HL-60/S4 (cell line): Measurements from ENCODE around the gene PARP14.
"Not testable (repeated sequence)": the region's sequence is repeated elsewhere in the genome, so short reads cannot be mapped to it uniquely, and the experiment has no call there.

Source experiments
- in situ Hi-C: fragments of 300-500 bp; cut with MboI; formaldehyde crosslinking; loops from 2 replicates; pipeline ENCODE4 v1.14.3; 2022; ENCODE audit warnings: low sequenced_read_pairs

The PARP14 gene

GRCh38 chr3:122714273-122714672 lies 33.6 kb downstream of the PARP14 start:
- in situ Hi-C loops = no loop called here

GRCh38 chr3:122716667-122717066 lies 36.0 kb downstream of the PARP14 start:
- in situ Hi-C loops = no loop called here

DNA sequence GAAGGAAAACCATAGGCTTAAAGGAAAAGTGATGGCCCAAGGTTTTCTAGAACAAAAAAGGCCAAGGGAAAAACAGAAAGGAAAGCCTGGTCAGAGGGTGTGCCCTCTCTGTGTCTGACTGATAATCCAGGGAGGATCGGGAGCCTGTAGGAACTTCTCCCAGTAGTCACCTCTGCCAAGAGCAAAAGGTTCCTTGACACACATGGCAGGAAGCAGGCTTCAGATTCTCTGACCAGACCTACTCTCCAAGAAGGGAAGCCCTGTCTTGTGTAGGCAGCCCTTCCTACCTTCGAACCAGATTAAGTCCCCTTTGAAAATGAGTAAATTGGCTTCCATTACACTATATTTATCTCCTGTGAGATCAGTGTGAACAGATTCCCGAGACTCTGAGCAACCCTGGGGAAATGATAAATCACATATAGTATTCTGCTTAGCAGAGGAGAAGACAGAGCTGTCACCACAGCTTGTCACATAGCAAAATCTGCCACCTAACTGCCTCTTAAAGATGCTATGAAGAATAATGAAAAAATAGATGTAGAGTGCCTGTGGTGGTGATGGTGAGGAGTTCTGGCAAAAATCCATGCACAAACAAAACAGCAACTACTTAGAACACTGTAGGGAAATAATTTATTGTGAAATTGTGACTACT lies 38.8 kb downstream of the PARP14 start:
- in situ Hi-C loops = no loop called here

- in situ Hi-C loops = no loop called here
Observed at GRCh38 chr3:122725106-122725505, 44.5 kb downstream of the PARP14 start.

DNA sequence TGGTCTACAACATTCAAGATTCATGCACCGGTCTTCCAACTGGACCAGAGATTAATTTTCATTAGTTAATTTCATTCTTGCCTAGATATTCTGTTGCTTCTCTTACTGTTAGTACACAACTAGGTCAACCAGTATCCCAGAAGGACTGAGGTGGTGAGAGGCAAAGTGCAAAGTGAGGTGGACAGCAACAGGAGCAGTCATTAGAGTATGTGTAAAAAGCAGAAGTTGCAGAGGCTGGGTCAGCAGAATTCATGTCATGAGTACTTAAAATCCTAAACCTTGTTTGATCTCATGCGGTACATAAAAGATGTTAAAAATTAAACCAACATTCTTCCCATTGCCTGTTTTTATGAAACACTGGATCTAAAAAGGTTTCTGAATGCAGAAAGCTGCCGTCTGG lies 46.7 kb downstream of the PARP14 start:
- in situ Hi-C loops = no loop called here

GRCh38 chr3:122727766-122728165 lies 47.1 kb downstream of the PARP14 start:
- in situ Hi-C loops = no loop called here

GRCh38 chr3:122728186-122728585 lies 47.5 kb downstream of the PARP14 start:
- in situ Hi-C loops = no loop called here

- in situ Hi-C loops = no loop called here
Observed at GRCh38 chr3:122728756-122729514, 48.3 kb downstream of the PARP14 start.

DNA sequence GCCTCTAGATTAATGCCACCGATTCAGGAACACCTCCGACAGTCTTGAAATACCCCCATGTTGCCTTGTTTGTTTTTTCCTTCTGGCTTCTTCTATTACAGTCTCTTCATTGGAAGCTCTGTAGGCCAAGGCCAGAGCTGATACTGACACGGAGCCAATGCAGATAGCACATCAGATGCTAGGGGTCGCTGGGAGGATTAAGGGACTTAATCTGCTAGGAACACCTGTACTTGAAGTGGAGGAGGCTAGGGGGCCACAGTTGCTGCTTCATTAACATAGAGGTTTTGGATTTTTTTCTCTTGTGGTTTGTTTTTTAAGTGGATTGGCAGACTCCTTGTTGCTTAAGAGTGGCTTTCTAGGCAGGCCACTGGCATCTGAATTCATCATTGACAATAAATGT lies 49.6 kb downstream of the PARP14 start:
- in situ Hi-C loops = no loop called here

DNA sequence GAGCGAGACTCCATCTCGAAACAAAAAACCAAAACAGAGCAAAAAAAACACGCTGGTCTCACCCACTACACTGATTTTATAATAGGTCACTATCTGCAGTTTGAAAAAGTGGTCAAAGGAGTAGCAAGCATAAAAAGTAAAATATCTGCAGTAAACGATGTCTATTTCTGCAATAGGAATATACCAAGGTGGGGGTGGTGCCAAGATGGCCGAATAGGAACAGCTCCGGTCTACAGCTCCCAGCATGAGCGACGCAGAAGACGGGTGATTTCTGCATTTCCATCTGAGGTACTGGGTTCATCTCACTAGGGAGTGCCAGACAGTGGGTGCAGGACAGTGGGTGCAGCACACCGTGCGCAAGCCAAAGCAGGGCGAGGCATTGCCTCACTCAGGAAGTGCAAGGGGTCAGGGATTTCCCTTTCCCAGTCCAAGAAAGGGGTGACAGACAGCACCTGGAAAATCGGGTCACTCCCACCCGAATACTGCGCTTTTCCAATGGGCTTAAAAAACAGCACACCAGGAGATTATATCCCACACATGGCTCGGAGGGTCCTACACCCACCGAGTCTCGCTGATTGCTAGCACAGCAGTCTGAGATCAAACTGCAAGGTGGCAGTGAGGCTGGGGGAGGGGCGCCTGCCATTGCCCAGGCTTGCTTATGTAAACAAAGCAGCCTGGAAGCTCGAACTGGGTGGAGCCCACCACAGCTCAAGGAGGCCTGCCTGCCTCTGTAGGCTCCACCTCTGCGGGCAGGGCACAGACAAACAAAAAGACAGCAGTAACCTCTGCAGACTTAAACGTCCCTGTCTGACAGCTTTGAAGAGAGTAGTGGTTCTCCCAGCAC lies 52.3 kb downstream of the PARP14 start:
- in situ Hi-C loops = not testable (repeated sequence)

- in situ Hi-C loops = no loop called here
Observed at GRCh38 chr3:122739172-122739571, 58.5 kb downstream of the PARP14 start.

DNA sequence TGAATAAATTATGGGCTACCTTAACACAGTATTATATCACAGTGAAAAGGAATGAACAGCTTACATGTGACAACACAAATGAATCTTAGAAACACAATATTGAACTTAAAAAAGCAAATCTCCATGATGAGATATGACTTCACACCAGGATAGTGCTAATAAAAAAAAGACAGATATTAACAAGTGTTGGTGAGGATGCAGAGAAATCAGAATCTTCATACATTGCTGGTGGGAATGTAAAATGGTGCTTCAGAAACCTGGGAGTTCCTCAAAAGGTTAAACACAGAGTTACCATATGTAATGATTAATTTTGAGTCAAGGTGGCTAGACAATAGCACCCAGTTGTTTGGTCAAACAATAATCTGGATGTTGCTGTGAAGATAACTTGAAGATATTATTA lies 61.6 kb downstream of the PARP14 start:
- in situ Hi-C loops = no loop called here

DNA sequence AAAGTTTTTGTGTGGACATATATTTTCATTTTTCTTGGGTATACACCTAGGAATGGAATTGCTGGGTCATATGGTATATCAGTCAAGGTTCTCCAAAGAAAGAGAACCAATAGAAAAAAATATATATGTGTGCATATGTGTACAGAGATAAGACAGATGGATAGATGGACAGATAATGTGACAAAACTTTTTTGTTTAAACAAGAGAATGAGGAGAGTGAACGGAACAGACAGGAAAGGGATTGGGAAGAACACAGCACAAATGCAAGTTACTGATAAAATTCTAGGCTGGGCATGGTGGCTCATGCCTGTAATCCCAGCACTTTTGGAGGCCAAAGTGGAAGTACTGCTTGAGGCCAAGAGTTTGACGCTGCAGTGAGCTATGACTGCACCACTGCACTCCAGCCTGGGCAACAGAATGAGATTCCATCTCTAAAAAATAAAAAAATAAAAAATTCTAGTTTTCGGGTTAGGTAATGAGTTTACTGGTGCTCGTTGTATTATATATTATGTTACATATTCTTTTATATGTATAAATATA lies 63.0 kb downstream of the PARP14 start:
- in situ Hi-C loops = no loop called here

- in situ Hi-C loops = no loop called here
Observed at GRCh38 chr3:122745369-122746021, 64.9 kb downstream of the PARP14 start.

DNA sequence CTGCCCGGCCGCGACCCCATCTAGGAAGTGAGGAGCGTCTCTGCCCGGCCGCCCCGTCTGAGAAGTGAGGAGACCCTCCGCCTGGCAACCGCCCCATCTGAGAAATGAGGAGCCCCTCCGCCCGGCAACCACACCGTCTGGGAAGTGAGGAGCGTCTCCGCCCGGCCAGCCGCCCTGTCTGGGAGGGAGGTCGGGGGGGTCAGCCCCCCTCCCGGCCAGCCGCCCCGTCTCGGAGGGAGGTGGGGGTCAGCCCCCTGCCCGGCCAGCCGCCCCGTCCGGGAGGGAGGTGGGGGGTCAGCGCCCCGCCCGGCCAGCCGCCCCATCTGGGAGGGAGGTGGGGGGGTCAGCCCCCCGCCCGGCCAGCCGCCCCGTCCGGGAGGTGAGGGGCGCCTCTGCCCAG lies 66.7 kb downstream of the PARP14 start:
- in situ Hi-C loops = not testable (repeated sequence)

GRCh38 chr3:122748347-122748746 lies 67.7 kb downstream of the PARP14 start:
- in situ Hi-C loops = no loop called here

GRCh38 chr3:122754929-122755328 lies 74.3 kb downstream of the PARP14 start:
- in situ Hi-C loops = loop anchor here (10.0 kb wide), 1 partner anchor 270 kb away; the partner anchor contains the start of gene SEMA5B

- in situ Hi-C loops = loop anchor here (10.0 kb wide), 1 partner anchor 269 kb away; the partner anchor contains the start of gene SEMA5B
Observed at GRCh38 chr3:122755491-122755890, 74.9 kb downstream of the PARP14 start.

DNA sequence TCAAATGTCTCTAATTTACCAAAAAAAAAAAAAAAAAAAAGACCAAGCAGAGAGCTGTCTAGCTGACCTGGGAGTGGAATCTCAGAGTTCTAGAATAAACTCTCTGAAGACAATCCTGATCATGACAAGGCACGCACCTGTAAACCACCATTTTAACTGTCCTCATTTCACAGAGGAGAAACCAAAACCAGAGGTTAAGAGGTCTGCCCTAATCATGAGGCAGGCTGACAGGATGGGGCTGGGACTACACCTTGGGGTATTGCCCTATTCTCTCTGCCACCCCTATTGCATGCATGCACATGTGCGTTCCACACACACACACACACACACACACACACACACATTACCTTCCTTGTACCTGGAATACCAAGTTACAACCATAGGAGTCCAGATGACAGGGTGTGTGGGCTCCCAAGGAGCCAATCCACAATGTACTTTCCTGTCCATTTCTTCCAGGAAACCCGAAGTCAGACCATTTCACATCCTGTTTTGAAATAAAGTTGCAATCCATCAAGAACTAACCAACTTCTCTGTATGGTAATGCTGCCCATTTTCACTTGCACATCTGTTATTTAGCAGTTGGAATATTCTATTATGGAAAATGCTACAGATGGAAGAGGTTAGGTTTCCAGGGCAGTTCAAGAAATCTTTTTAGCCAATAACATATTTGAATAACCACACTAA lies 78.4 kb downstream of the PARP14 start:
- in situ Hi-C loops = loop anchor here (10.0 kb wide), 1 partner anchor 266 kb away; the partner anchor contains the start of gene SEMA5B
